ENCODE data around the gene FAM149B1. TPM values are rescaled to one million over a fixed set of nuclear protein-coding genes. Genes with fewer than 3 reads are reported as not detected.
A peak's percentile ranks its signal among the peaks of the same experiment; 100 is the strongest.

The FAM149B1 gene
- total RNA-seq, 1 donor from 2014 or later = 11.4 TPM

DNA sequence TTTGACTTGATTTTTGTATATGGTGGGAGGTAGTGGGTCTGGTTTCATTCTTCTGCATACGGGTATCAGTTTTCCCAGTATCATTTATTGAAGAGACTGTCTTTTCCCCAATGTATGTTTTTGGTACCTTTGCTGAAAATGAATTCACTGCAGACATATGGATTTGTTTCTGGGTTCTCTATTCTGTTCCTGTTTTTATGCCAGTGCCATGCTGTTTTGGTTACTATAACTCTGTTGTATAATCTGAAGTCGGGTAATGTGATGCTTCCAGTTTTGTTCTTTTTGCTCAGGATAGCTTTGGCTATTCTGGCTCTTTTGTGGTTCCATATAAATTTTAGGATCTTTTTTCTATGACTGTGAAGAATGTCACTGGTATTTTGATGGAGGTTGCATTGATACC is 947 bp upstream of the FAM149B1 start:
- Histone ChIP-seq H3K4me3 (ENCODE audit: low read depth, low read length) (peak overlapping the region; percentile 95), H3K36me3 (ENCODE audit: control insufficient read depth, insufficient read depth, low read length) (no peaks in the 10 kb centered on the region), H3K27me3 (ENCODE audit: control insufficient read depth, insufficient read depth, low read length) (no peaks in the 10 kb centered on the region)
- TF ChIP-seq CTCF (IDR thresholded peaks at IDR 0.05; ENCODE audit: insufficient read depth, low read length, poor library complexity, severe bottlenecking) = no peak
- DNase-seq (ENCODE audit: low read depth) = no peak

GRCh38 chr10:73167458-73167782 is 499 bp upstream of the FAM149B1 start:
- no peak for DNase-seq (ENCODE audit: low read depth)
- no peaks in the 10 kb centered on the region for H3K27me3 ChIP-seq (ENCODE audit: control insufficient read depth, insufficient read depth, low read length)
- H3K4me3 ChIP-seq (ENCODE audit: low read depth, low read length) = peak overlapping the region; percentile 95
- no peak for TF ChIP-seq CTCF (IDR thresholded peaks at IDR 0.05; ENCODE audit: insufficient read depth, low read length, poor library complexity, severe bottlenecking)
- no peaks in the 10 kb centered on the region for H3K36me3 ChIP-seq (ENCODE audit: control insufficient read depth, insufficient read depth, low read length)

DNA sequence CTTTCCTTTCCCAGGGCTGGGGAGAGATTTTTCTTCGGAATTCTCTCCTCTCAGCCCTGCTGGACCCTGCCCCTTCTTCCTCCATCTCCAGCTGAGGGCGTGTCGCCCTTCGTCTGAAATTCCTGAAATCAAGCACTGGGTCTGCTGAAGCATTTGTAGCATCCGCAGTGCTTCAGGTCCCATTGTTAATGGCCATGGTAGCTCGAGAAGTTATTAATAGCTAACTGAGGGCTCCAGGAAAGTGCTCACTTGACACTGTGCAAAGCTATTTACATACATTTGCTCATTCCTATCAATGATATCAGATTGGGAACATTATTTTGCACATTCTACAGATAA is 515 bp downstream of the FAM149B1 start:
- H3K27me3 ChIP-seq (ENCODE audit: control insufficient read depth, insufficient read depth, low read length) = no peaks in the 10 kb centered on the region
- DNase-seq (ENCODE audit: low read depth) = no peak
- peak overlapping the region; percentile 95 for H3K4me3 ChIP-seq (ENCODE audit: low read depth, low read length)
- H3K36me3 ChIP-seq (ENCODE audit: control insufficient read depth, insufficient read depth, low read length) = no peaks in the 10 kb centered on the region
- TF ChIP-seq CTCF (IDR thresholded peaks at IDR 0.05; ENCODE audit: insufficient read depth, low read length, poor library complexity, severe bottlenecking) = no peak

DNA sequence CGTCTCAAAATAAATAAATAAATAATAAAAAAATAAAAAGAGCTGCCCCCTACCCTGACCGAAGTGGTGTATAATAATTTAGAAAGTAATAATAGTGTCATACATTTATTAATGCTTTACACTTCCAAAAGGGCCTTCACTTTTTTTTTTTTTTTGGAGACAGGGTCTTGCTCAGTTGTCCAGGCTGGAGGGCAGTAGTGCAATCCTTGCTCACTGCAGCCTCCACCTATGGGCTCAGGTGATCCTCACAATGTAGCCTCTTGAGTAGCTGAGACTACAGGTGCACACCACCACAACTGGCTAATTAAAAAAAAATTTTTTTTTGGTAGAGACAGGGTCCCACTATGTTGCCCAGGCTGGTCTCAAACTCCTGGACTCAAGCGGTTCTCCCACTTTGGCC is 1.4 kb downstream of the FAM149B1 start:
- no peak for DNase-seq (ENCODE audit: low read depth)
- Histone ChIP-seq H3K36me3 (ENCODE audit: control insufficient read depth, insufficient read depth, low read length) (no peaks in the 10 kb centered on the region), H3K4me3 (ENCODE audit: low read depth, low read length) (no peak overlapping the region), H3K27me3 (ENCODE audit: control insufficient read depth, insufficient read depth, low read length) (no peaks in the 10 kb centered on the region)
- TF ChIP-seq CTCF (IDR thresholded peaks at IDR 0.05; ENCODE audit: insufficient read depth, low read length, poor library complexity, severe bottlenecking) = no peak

DNA sequence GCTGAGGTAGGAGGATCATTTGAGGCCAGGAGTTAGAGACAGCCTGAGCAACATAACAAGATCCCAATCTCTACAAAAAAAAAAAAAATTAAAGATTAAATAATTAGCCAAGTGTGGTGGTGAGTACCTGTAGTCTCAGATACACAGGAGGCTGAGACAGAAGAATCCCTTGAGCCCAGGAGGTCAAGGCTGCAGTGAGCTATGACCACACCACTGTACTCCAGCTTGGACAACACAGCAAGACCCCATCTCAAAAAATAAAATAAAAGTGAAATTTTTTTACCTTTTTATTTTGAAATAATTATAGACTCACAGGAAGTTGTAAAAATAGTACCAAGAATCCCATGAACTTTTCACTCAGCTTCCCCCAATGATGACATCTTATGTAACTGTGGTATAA is 4.9 kb downstream of the FAM149B1 start:
- Histone ChIP-seq H3K4me3 (ENCODE audit: low read depth, low read length) (no peak overlapping the region), H3K36me3 (ENCODE audit: control insufficient read depth, insufficient read depth, low read length) (peaks cover 1% of the 10 kb centered on the region), H3K27me3 (ENCODE audit: control insufficient read depth, insufficient read depth, low read length) (no peaks in the 10 kb centered on the region)
- TF ChIP-seq CTCF (IDR thresholded peaks at IDR 0.05; ENCODE audit: insufficient read depth, low read length, poor library complexity, severe bottlenecking) = no peak
- no peak for DNase-seq (ENCODE audit: low read depth)

DNA sequence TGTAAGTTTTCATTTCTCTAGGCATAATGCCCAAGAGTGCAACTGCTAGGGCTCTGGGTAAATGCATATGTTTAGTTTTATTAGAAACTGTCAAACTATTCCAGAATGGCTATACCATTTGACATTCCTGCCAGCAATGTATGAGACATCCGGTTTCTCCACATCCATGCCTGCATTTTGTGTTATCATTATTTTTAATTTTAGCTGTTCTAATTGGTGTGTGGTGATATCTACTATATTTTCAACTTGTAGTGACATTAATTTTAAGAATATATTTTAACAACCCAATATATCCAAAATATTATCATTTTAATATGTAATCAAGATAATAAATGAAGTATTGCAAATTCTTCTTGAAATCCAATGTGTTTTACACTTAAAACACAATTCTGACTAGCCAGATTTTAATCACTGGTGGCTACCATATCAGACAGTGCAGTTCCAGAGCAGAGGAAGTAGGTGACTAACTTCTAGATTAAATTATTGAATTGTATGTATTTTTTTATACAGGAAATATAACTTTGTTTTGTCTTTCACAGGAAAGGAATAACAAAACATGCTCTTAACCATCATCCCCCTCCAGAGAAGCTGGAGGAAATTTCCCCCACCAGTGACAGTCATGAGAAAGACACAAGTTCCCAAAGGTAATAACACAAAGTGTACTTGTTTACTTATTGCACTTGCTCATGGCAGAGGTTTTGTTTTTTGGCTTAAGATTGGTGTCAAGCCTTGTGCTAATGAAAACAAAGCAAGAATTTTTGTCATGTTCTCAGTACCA is 6.4 kb downstream of the FAM149B1 start:
- H3K27me3 ChIP-seq (ENCODE audit: control insufficient read depth, insufficient read depth, low read length) = no peaks in the 10 kb centered on the region
- TF ChIP-seq CTCF (IDR thresholded peaks at IDR 0.05; ENCODE audit: insufficient read depth, low read length, poor library complexity, severe bottlenecking) = no peak
- no peak for DNase-seq (ENCODE audit: low read depth)
- peaks cover 1% of the 10 kb centered on the region for H3K36me3 ChIP-seq (ENCODE audit: control insufficient read depth, insufficient read depth, low read length)
- H3K4me3 ChIP-seq (ENCODE audit: low read depth, low read length) = no peak overlapping the region

Measured in kidney epithelial cell (primary cell).